ENCODE data around the gene MAGI2.
"Not testable (repeated sequence)": the region's sequence is repeated elsewhere in the genome, so short reads cannot be mapped to it uniquely, and the experiment has no call there.

The MAGI2 gene

GRCh38 chr7:78253850-78254725 lies 1199.4 kb downstream of the MAGI2 start:
- no peak for DNase-seq

GRCh38 chr7:78248867-78249266 lies 1204.6 kb downstream of the MAGI2 start:
- DNase-seq: no peak

DNA sequence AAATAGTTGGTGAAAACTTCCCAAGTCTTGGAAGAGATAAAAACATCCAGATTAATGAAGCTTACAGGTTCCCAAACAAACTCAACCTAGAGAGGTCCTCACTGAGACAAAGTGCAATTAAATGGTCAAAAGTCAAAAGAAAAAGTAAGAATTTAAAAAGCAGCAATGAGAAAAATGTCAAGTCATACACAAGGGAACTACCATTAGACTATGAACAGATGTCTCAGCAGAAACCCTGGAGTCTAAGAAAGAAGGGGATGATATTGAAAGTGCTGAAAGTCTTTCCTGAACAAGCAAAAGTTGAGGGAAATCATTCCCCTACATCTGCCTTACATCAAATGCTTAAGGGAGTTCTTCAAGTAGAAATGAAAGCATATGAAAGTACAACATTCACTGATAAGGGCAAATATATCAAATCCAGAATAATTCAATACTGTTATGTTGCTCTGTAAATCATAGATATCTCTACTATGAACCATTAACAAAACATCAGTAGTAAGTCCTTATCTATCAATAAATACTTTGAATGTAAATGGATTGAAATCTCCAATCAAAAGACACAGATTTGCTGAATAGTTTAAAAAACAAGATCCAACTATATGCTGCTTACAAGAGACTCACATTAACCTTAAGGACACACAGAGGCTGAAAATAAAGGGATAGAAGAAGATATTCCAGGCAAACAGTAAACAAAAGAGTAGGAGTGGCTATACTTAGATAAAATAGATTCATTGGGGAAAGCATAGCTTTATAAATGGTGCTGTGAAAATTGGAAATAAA lies 1205.4 kb downstream of the MAGI2 start:
- DNase-seq: no peak

DNA sequence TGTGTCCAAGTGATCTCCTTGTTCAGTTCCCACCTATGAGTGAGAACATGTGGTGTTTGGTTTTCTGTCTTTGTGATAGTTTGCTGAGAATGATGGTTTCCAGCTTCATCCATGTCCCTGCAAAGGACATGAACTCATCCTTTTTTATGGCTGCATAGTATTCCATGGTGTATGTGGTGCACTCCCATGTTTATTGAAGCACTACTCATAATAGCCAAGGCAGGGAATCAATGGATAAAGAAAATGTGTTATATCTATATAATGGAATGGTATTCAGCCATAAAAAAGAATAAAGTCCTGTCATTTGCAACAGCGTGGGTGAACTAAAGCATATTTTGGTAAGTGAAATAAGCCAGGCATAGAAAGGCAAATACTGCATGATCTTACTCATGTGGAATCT lies 1213.3 kb downstream of the MAGI2 start:
- DNase-seq: not testable (repeated sequence)

DNA sequence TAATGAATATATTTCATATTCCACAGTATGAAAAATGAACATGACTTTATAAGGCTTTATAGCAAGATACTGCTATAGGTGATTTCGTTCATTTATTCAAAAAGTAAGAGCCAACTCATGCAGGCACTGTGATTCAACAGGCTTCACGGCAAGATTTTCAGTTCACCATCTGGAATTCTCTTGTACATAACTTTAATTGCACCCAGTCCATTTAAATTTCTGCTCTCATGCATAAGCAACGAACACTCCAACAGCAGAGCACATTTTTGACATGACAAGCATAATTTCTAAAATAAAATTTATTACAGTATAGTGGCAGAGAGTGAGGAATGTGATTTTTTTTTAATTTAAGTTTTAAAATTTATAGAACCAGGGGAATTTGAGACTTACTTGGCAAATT lies 1218.8 kb downstream of the MAGI2 start:
- no peak for DNase-seq

GRCh38 chr7:78232806-78233205 lies 1220.7 kb downstream of the MAGI2 start:
- no peak for DNase-seq

GRCh38 chr7:78226059-78226719 lies 1227.3 kb downstream of the MAGI2 start:
- DNase-seq: peak; percentile 59

DNA sequence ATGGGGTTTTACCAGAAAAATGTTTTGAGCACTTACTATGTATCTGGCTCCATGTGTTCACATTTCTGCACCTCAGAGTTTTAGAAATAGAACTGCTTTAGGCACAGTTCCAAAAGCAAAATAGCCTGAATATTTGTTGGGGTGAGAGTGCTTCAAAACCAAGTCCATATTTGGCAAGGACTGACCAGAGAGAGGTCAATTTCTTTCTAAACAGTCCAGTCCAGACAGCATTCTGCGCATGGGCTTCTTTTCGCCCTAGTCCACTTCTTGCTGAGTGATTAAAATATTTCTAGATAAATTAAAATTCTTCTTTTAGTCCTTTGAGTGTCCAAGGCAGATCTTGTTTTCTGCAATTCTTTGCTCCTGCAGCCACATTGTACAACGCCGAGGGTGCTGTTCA lies 1227.9 kb downstream of the MAGI2 start:
- no peak for DNase-seq

DNA sequence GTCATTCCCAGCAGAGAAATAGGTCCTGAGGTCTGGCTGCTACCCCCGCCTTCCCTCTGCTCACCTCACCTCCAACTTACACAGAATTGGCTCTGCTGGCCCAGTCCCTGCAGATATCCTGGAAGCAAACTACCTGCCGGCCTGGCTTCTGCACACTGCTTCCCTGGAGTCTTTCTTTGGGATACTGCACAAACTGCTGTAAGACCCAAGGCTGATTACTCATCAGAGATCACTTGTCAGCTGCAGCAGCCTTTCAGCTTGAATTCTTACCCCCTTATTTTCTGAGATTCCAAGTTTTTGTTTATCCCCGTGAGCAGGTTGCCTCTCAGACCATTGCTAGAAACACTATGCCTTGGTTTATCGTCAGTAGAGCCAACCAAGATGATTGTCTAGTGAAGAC lies 1228.5 kb downstream of the MAGI2 start:
- no peak for DNase-seq

- no peak for DNase-seq
Measured at GRCh38 chr7:78223598-78223997, 1229.9 kb downstream of the MAGI2 start.

DNA sequence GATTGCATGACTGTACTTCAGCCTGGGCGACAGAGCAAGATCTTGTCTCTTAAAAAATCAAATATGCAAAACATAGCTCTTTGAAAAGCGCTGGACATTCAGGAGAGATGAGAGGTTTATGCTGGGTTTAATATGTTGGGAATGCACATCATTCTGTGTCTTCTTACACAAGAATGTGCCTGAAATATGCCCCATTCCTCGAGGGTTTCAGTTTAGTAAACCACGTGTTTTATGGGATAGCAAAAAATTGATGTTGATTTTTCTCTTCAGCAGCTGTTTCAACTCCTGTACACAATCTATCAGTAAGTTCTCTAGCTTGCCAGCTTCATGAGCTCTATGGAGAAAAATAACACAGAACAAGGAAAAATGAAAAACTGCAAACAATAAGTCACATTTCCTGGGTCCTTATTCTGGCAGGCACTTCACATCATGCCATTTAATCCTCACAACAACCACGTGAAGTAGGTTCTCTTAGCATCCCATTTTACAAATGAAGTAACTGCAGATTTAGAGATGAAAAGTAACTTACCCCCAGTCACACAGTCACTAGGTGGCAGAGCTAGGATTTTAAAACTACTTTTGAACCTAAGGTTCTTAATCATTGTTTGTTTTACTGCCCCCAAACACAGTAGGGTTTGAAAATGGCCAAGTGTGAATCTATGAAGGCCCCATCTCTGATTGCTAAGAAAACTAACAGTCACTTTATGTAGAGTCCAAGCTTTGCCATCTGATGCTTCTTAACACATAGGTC lies 1231.3 kb downstream of the MAGI2 start:
- DNase-seq: no peak

DNA sequence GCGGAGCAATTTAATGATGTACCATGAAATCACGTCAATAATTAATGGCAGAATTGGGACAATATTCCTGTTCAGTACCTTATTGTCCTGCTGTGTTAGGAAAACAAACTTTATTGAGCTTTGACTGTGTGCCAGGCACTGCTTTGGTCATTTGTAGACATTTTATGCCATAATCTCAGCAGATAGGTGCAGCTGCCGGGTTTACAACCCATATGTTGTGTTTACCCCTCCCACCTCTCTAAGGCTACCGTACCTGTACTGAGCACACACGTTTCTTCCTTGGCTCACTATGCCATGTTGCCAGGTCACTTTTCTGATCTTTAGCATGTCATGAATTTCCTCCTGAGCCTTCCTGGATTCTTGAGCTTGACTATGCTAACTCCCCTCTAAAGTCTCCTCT lies 1232.7 kb downstream of the MAGI2 start:
- no peak for DNase-seq

DNA sequence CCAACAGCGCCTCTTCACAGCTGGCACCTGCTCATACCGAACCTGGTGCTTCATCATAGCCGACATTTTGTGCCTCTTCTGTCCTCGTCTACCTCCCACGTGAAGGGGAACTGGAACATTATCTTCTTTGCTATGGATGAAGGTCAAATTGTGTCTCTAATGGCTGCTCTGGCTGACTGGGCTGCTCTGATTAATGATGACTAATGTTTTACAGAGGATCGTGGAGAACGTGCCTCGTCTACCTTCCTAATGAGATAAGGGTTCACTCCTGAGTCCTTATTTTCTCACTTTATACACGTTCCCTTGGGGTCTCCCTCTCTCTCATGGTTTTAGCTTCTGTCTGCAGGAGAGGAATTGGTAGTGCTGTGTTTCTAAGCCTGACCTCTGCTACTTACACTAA lies 1234.6 kb downstream of the MAGI2 start:
- no peak for DNase-seq

GRCh38 chr7:78218051-78218450 lies 1235.4 kb downstream of the MAGI2 start:
- no peak for DNase-seq

- DNase-seq: no peak
Measured at GRCh38 chr7:78215199-78215598, 1238.3 kb downstream of the MAGI2 start.

DNA sequence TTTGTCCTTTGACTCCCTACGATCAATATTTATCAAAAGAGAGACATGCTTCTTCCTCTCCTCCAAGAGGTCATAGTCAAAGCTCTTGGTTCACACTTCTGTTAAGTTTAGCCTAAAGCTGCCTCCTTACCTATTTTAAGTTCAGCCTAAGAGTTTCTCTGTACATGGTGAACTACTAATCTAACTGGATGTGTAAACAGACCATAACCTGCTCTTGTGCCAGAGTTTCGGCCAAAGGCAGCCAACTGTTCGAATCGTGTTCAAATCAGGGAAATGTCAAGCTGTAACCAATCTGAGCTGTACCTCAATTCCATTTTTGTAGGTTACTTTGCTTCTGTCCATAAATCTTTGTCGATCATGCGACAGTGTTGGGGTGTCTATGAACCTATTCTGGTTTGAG lies 1240.1 kb downstream of the MAGI2 start:
- no peak for DNase-seq

GRCh38 chr7:78212476-78213060 lies 1240.9 kb downstream of the MAGI2 start:
- DNase-seq: no peak

DNA sequence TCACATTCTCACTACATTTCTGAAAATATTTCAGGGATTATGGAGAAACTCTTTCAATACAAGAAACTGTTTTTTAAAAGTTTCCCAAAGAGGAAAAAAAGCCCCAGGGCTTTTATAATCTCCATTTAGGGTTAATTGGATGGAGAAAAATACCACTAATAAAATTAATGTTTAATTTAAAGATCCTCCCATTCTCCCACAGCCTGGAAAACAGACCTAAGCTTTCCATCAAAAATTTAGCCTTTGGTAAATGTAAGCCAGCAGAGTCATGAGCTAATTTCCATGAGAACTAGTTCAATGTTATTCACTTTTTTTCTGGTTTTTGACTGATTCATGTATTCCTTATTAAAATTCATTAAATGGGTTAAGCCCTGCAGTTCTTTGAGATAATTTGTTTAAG lies 1246.2 kb downstream of the MAGI2 start:
- no peak for DNase-seq

GRCh38 chr7:78206769-78207168 lies 1246.7 kb downstream of the MAGI2 start:
- no peak for DNase-seq

DNA sequence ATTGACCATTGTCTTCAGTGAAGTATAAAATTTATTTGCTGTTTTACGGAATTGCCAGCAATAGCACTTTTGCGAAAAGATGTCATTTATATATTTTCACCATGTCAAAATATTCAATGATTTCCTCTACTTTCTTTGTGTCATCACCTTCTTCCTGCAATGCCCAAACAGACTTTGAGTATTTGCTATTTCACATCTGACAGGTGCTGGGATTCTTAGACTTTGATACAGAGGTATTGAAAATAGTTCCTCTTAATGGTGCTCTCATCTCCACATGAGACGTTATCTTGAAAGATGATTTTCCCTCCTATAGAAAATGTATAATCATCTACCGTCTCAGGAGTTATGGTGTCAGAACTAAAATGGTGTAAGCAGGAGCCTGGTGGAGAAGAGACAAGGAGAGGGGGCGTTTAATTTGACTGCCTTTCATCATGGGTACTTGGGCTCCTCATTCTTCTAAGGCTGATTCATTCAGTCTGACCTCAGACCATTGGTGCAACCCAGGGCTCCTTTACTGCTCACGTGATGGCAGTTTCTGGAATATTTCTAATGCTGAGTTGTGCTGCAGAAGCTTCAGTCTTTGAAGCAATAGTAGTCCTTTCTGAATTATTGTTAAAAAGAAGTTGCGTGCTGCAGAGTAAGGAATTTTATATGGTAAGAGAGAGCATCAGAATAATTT lies 1250.3 kb downstream of the MAGI2 start:
- DNase-seq: no peak

DNA sequence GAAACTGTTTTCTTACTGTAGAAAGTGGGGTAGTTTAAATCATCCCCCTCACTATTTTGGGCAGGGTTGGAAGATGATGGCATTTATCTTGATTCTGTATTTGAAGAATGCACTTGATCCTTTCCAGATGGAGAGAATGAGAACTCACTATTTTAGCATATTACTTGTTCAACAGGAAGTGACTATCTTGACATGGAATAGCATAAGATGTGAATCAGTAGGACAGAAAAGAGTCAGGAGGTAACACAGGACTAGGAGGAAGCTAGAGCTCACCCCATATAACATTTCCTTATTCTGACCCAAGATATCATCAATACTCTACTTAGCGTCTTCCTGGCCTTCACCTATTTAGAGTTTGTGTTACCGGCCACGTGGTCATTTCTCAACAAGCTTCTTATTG lies 1254.7 kb downstream of the MAGI2 start:
- DNase-seq: no peak

DNA sequence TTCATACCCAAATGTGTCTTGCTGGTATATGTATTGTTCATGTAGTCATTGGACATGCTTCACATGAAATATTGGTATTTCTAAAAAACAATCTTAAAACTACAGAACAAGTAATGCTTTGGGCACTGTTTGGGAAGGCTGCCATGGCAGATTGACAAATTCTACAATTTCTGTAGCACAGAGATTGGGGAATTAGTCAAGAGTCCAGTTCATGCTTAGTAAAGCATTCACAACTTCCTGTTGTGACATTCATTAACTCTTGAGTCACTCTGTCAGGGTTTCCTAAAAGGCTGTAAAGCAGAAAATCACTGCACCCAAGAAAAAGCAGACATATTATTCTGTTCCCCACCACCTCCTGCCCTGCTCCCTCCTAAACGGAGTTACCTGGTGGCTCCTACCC lies 1256.0 kb downstream of the MAGI2 start:
- DNase-seq: no peak
